Mammary epithelial cell (primary cell): Measurements from ENCODE around the gene MYPN.

ENCODE experiments used
- CTCF ChIP-seq, 2 donors: IDR thresholded peaks in 1 of 2; conservative IDR thresholded peaks in 1 of 2; 2 replicates each; pipeline ENCODE4 v1.5.1; 2011 to 2012; ENCODE audit warnings: inconsistent platforms in 2 of 2, low read length in 2 of 2, mild to moderate bottlenecking in 2 of 2, control low read depth in 1 of 2, low read depth in 1 of 2; ENCODE audit not compliant: insufficient read depth in 1 of 2; ENCODE audit errors: extremely low read depth in 1 of 2
- EZH2 ChIP-seq: IDR thresholded peaks from 2 replicates; pipeline ENCODE4 v1.6.1; 2012; ENCODE audit warnings: low read length, inconsistent platforms, borderline replicate concordance

GRCh38 chr10:68151453-68151852, 42.2 kb downstream of the MYPN start:
- no peak for TF ChIP-seq CTCF (conservative IDR thresholded peaks at IDR 0.05 in 1 of 2, IDR thresholded peaks at IDR 0.05 in 1 of 2; ENCODE audit: extremely low read depth in 1 of 2, insufficient read depth in 1 of 2, low read depth in 1 of 2, low read length in 2 of 2)
- TF ChIP-seq EZH2 = no peak
